HG02870 (cell line): ENCODE data around the gene NUDT6.
A peak's percentile ranks its signal among the peaks of the same experiment; 100 is the strongest.

ENCODE experiments used
- ATAC-seq: cut with Tn5 transposase; IDR thresholded peaks from one replicate; pipeline ENCODE4 v1.9.1; 2021; ENCODE audit warnings: mild to moderate bottlenecking, moderate library complexity; ENCODE audit not compliant: unreplicated experiment

Gene NUDT6

DNA sequence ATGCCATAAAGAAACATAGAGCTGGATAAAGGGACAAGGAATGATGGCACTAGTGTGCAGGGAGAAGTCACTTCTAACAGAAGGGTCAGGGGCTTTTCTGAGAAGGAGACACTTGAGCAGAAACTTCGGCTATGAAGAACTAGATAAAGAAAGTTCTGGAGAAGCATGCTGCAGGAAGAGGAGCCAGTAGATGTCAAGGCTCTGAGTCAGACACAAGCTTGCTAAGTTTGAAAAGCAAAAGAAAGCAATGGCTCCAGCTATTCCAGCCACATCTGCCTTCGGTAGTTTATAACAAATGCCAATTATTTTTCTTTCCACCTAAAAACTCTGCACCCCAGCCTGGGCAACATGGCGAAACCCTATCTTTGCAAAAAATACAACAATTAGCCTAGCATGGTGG, 7.5 kb downstream of the NUDT6 start:
- ATAC-seq, result no peak

DNA sequence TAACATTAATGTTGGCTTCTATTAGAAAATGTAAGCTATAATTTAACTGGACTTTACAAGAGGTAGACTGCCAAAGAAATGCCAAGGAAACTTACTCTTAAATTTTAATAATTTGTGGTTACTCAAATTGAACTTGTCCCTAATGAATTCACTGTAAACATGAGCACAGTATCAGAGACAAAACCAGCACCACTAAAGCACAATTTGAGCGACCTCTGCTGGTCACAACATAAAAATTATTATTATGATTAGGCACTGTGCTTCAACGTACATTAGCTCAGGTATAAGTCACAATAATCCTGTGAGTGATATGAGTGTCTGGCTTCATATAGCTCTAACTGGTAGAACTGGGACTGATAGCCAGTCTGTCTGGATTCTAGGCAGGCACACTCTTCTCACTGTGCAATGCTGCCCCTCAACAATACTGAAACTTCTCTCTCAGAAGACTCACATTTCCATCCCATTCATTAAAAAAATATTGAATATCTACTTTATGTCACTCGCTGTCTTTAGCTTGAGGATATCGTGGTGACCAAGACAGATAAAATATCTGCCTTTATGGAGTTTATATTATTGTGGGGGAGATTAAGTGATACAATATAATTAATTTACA, 8.0 kb downstream of the NUDT6 start:
- ATAC-seq, result peak; percentile 89

DNA sequence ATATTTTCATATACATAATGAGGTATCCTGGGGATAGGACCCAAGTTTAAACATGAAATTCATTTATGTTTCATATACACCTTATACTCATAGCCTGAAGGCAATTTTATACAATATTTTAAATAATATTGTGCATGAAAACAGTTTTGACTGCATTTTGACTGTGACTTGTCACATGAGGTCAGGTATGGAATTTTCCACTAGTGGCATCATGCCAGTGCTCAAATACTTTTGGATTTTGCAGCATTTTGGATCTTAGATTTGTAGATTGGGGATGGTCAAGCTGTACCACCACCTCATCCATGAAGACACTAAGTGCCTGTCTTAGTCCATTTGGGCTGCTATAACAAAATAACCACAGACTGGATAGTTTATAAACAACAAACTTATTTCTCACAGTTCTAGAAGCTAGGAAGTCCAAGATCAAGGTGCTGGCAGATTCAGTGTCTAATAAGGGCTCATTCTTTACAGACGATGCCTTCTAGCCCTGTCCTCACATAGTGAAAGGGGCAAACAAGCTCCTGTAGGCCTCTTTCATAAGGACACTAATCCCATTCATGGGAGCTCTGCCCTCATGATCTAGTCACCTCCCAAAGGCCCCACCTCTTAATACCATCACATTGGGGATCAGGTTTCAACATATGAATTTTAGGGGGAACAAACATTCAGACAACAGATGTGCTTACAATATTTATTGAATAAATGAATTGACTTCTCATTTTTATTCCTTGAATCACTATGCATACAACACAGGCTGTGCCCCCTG, 9.4 kb downstream of the NUDT6 start:
- no peak for ATAC-seq

DNA sequence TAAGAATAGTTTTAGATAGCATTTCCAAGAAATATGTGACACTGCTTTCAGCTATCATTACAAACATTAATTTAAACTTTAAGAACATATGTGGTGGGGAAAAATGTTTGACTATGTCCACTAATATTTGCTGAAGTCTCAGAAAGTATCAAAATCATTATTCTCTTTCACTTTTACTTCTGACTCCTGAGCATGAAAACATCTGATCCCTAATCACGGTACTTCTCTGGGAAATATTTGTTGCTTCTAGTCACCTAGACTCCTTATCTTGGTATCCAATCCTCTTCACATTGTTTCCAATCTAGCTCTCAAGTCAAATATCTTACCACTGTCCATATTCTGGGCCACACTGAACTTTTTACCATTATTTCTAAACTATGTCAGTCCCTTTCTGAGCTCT, 10.8 kb downstream of the NUDT6 start:
- no peak for ATAC-seq

DNA sequence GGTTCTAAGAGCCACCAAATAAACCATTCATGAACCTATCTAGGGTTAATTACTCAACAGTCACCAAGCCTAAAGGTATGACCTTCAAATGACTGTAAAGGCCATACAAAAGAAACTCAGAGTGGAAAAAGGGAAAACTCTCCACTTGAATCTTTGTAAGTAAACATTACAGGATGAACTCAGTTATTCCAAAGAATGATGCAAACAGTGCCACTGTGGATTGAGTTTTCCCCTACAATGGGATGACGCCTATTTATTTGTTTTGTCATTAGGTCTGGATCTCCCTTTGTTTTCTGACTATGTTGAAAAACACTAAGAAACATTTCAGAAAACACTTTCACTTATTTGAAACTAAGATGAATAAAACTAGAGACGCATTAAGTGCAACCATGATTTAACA, 12.7 kb downstream of the NUDT6 start:
- ATAC-seq, result no peak

DNA sequence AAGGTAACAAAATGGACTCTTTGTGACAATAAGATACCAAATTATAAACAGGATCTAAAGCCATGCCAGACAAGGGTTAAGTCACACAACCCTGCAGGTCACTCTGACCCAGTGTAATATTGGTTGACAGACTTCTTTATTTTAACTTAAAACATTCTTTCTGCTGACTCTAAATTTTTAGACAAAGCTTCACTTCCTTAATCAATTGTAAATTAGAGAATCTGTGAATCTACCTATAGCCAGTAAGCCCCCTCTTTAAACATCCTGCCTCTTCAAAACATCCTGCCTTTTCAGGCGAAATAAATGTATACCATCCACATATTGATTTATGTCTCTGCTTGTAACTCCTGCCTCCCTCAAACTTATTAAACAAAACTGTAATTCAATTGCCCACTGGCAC, 14.2 kb downstream of the NUDT6 start:
- ATAC-seq, result no peak

DNA sequence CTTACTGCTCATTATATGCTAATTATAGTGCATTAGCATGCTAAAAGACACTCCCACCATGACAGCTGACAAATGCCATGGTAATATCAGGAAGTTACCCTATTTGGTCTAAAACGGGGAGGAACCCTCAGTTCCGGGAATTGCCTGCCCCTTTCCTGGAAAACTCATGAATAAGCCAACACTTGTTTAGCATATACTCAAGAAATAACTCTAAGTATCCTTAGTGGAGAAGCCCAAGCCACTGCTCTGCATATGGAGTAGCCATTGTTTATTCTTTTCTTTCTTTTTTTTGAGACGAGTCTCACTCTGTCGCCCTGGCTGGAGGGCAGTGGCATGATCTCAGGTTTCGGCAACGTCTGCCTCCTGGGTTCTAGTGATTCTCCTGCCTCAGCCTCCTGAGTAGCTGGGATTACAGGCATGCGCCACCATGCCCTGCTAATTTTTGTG, 15.5 kb downstream of the NUDT6 start:
- ATAC-seq, result no peak

DNA sequence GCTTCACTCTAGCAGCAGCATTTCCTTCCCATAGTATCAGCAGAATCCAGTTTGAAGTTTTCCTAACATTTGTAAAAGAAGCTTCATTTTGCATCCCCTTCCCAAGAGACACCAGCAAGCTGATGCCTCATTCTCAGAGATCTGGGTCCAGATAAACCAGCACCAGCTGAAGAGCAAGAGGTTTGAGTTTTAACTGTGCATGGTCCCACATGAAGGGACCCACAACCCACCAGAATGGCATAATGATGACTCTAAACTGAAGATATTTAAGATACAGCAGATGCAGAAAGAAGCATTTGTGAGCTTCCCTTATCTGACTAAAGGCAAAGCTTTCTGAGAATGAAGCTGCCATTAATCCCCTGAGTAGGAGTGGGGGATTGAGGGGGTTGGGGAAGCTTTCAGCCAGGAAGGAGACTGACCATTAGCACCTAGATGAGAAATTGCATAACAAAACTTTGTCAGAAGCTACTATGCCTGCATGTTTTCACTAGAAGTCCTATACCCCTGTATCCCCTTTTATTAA, 18.6 kb downstream of the NUDT6 start:
- ATAC-seq, result no peak

DNA sequence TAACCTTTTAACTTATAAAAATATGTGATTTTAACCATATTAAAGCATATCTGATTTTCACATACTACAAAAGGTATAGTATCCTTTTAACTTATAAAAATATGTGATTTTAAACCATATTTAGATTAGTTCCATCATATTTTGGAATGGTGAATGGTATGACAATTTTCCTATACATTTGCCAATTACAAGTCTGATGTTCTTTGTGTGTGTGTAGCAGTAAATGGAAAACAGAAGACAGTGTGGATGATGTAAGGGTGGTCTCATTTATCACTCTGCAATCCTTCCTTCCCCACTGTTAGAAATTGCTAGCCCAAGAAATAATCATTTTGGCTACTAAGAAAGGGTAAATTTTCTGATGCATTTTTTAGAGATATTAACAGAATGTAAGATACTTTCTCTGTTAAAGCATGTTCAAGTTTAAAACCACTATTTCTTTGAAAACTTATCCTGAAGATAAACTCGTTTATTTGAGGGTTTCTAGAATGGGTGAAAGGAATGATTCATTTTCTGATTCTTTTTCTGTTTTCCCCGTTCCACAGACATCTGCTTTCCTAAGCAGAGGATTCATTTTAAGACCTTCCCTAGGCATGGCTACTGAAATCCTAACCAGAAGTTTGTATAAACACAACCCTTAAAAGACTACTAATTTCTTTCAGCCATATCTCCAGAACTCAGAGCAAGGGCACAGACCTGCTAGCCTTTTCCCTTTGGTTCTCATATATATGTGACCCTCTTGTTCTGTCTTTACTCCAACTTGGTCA, 21.0 kb downstream of the NUDT6 start:
- ATAC-seq, result no peak

DNA sequence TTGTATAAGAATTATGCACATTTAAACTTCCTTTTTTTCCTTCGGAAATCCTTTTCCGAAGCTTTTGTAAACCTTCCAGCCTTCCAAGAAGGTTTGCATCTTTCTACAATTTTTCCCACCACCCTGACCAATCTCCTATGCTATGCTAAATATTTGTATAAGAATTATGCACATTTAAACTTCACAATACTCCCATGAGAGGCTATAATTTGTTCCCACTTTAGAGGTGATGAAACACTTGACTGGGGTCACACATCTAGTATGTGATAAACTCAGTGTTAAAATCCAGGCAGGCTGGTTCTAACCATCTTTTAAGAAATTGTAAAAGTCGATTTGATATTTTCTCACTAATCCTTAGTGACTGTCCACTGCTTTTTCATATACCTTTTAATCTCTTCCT, 22.1 kb downstream of the NUDT6 start:
- ATAC-seq, result no peak

DNA sequence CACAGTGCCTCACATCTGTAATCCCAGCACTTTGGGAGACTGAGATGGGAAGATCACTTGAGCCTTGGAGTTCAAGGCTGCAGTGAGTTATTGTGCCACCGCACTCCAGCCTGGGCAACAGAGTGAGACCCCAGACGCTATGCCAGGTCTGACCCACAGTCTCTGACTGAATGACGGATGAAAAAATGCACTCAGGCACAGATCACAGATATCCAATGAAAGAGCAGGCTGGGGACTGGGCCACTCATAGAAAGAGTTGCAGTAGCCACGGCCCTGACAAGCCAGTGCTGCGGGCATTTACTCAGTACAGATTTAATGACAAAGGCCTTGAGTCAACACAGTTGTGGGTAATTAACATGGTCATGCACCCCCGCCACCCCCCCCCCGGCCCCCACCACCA, 22.7 kb downstream of the NUDT6 start:
- ATAC-seq, result no peak

DNA sequence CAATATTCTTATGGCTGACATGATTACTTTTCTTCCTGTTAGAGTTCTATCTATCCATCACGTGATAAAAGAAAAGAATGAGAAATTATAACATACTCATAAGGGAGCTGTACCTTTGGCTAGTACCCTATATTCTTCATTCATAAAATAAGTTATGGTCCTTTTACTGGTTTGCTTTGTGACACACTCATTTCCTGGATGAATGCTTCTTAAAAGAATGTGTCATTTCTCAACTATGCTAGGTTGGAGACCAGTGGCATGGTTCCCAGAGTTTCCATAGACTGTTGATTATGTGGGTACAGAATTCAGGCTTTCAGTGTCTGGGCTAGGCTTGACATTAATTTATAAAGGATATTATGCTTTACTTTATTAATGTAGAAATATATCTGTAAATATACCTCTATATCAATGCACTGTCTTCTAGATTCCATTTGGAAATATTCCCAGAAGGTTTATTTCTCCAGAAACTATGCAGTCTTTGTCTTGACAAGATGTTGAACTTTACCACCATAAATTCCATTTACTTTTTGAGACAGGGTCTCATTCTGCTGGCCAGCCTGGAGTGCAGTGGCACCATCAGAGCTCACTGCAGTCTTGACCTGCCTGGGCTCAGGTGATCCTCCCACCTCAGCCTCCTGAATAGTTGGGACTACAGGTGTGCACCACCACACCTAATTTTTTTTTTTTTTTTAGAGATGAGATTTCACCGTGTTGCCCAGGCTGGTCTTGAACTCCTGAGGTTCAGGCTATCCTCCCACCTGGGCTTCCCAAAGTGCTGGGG, 23.8 kb downstream of the NUDT6 start:
- no peak for ATAC-seq

DNA sequence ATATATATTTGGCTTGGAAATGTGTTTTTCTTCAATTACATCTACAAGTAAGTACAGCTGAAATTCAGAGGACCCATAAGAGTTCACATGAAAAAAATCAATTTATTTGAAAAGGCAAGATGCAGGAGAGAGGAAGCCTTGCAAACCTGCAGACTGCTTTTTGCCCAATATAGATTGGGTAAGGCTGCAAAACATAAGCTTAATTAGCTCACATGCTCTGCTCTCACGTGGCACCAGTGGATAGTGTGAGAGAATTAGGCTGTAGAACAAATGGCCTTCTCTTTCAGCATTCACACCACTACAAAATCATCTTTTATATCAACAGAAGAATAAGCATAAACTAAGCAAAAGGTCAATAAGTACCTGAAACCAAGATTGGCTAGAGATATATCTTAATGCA, 26.1 kb downstream of the NUDT6 start:
- ATAC-seq, result no peak

DNA sequence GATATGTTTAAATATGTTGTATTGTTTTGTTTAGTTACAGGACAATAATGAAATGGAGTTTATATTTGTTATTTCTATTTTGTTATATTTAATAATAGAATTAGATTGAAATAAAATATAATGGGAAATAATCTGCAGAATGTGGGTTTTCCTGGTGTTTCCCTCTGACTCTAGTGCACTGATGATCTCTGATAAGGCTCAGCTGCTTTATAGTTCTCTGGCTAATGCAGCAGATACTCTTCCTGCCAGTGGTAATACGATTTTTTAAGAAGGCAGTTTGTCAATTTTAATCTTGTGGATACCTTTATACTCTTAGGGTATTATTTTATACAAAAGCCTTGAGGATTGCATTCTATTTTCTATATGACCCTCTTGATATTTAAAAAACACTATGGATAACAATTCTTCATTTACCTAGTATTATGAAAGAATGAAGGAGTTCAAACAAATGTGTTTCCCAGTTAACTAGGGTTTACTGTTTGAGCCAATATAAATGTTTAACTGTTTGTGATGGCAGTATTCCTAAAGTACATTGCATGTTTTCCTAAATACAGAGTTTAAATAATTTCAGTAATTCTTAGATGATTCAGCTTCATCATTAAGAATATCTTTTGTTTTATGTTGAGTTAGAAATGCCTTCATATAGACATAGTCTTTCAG, 26.9 kb downstream of the NUDT6 start:
- ATAC-seq, result no peak

DNA sequence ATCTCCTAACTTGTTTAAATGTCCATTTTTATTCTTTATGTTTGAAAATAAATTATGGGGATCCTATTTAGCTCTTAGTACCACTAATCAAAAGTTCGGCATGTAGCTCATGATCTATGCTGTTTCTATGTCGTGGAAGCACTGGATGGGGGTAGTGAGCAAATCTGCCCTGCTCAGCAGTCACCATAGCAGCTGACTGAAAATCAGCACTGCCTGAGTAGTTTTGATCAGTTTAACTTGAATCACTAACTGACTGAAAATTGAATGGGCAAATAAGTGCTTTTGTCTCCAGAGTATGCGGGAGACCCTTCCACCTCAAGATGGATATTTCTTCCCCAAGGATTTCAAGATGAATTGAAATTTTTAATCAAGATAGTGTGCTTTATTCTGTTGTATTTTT, 27.6 kb downstream of the NUDT6 start:
- no peak for ATAC-seq

DNA sequence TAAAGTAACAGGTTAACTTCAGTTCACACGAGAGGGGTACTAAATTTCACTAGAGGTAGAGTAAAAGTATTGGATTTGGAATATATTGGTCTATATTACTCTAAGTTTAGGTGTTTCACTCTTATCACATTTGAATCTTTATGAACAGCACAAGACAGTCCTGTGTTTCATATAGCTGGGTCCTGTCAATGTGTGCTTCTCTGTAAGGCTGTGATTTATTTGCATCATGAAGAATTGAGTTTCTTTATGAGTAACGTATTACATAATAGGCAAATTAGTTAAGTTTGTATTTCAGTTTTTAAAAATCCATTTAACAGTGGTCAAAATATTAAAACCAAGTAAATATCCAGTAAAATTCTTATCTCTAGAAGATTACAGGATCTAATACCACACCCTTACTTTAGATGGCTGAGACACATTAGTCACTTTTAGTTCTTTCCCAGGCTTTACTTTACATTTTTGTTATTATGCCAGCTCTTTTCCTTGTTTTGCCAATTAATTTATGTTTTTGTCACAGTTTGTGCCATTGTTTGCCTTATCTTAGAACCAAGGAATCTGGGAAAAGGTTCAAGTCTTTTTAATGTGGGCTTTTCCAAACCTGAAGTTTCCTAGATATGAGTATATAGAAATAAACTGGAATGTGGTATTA, 32.1 kb downstream of the NUDT6 start:
- ATAC-seq, result peak; percentile 68

DNA sequence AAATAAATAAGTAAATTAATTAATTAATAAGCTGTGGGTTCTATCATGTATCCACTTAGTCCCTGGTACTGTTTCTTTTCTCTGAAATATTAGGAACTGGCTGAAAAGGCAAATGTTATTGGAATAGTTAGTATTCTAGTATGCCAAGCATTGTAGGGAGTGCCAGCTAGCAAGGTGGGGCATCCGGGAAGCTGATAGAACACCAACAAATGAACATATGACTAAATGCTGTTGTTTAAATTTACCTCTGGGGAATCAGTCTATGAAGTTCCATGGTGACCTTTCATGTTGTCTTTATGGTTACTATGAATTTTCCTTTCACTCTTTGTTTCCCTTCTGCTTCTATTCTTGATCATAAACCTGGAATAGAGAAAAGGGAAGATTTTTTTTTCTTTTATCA, 32.7 kb downstream of the NUDT6 start:
- ATAC-seq, result no peak

DNA sequence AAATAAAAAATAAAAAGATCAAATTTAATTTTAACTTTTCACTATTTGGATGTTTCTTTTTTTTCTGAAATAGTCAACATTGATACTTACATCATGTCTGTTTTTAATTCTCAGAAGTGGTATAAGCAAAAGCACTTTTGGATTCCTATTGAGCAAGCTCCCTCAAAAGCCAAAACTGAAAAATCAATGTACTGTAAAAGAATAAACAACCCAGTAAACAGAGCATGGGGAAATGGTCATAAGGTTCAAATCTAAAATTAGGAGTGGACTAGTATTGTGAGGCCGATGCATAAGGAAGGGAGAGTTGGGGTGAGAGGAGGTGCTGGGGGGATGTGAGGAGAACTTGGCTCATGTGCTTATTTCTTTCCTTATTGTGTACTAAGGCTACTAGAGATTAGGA, 37.9 kb downstream of the NUDT6 start:
- no peak for ATAC-seq

DNA sequence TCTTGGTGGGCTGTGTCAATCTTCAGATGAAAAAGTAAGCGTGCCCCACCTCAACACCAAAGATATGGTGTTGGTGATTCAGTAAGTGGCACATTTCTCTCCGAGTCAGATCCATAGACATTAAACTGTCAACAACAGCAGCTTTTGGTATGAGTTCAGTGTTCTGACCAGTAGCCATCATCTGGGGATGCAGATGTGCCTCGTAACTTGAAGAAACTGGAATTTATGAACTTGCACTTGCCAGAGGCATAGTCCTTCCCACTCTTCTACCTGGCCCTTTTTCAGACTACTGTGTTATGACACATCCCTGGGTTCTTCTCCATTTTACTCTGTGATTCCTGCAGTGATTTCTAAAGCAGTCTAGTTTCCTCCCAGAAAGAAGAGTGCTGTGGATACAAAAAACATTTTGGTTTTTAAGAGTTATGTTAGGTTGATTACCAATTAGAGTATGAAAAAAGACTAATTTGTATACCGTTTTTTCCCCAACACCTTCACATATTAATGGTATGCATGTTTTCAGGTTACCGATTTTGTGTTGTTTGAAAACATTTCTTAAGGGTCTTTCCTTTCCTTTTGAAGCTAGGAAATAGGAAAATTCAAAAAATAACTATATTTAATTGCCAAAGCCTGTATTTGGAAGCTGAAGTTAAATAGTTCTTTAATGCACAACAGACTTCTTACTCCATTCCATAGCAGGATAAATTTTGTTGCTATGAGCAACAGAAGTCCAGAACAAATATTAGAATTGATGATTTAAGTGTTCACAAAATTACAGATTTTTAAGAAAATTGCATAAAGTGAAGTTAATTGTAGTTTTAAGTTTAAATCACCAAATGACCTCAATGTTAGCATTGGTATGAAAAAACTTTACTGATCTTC, 39.3 kb downstream of the NUDT6 start:
- ATAC-seq, result no peak
